MM.1S (cell line): ENCODE data around the gene PASK.

Experiments
- DNase-seq: peaks from one replicate; pipeline ENCODE4 v3.0.0-alpha.2; 2015
- H2AFZ ChIP-seq: fragments of 300-600 bp; sonication (generic); 2 replicates; pipeline ENCODE4 v1.6.0; 2016; ENCODE audit warnings: antibody characterized with exemption, low read length
- H3F3A ChIP-seq: fragments of 300-600 bp; sonication (generic); 2 replicates; pipeline ENCODE4 v1.6.1; 2016; ENCODE audit warnings: mild to moderate bottlenecking, antibody characterized with exemption, low read length, moderate library complexity, mixed read lengths; ENCODE audit not compliant: insufficient read depth
- H3K27ac ChIP-seq: fragments of 300-600 bp; sonication (generic); 2 replicates; pipeline ENCODE4 v1.5.1; 2016; ENCODE audit warnings: mild to moderate bottlenecking, low read length
- H3K27me3 ChIP-seq: fragments of 300-600 bp; sonication (generic); replicated peaks from 2 replicates; pipeline ENCODE4 v1.6.0; 2016; ENCODE audit warnings: low read length; ENCODE audit not compliant: insufficient read depth
- H3K36me3 ChIP-seq: fragments of 300-600 bp; sonication (generic); replicated peaks from 2 replicates; pipeline ENCODE4 v1.6.1; 2016; ENCODE audit warnings: mild to moderate bottlenecking, low read length, mixed read lengths; ENCODE audit not compliant: insufficient read depth
- H3K4me1 ChIP-seq: fragments of 300-600 bp; sonication (generic); 2 replicates; pipeline ENCODE4 v1.6.1; 2016; ENCODE audit warnings: low read length, mixed read lengths
- H3K4me2 ChIP-seq: fragments of 300-600 bp; sonication (generic); 2 replicates; pipeline ENCODE4 v1.6.0; 2016; ENCODE audit warnings: low read depth, low read length
- H3K4me3 ChIP-seq: fragments of 300-600 bp; sonication (generic); 2 replicates; pipeline ENCODE4 v1.5.1; 2016; ENCODE audit warnings: low read length, mixed read lengths
- H3K79me2 ChIP-seq: fragments of 300-600 bp; sonication (generic); 2 replicates; pipeline ENCODE4 v1.6.1; 2016; ENCODE audit warnings: mixed run types, low read length, mixed read lengths
- H3K9ac ChIP-seq: fragments of 300-600 bp; sonication (generic); 2 replicates; pipeline ENCODE4 v1.6.1; 2016; ENCODE audit warnings: low read length, mixed read lengths
- H3K9me2 ChIP-seq: fragments of 300-600 bp; sonication (generic); replicated peaks from 2 replicates; pipeline ENCODE4 v1.6.1; 2016; ENCODE audit warnings: mild to moderate bottlenecking, low read length, mixed read lengths; ENCODE audit not compliant: insufficient read depth
- H3K9me3 ChIP-seq: fragments of 300-600 bp; sonication (generic); replicated peaks from 2 replicates; pipeline ENCODE4 v1.6.1; 2016; ENCODE audit warnings: mild to moderate bottlenecking, low read length, mixed read lengths; ENCODE audit not compliant: insufficient read depth
- H4K20me1 ChIP-seq: fragments of 300-600 bp; sonication (generic); 2 replicates; pipeline ENCODE4 v1.6.1; 2016; ENCODE audit warnings: mild to moderate bottlenecking, low read length, moderate library complexity, mixed read lengths; ENCODE audit not compliant: insufficient read depth
- EZH2 ChIP-seq: fragments of 300-600 bp; sonication (generic); optimal IDR thresholded peaks from 2 replicates; pipeline ENCODE3; 2017; ENCODE audit warnings: low read depth, mild to moderate bottlenecking, antibody characterized with exemption, low read length, mixed read lengths
- EZH2phosphoT487 ChIP-seq: fragments of 300-600 bp; sonication (generic); IDR thresholded peaks from 2 replicates; pipeline ENCODE4 v1.6.1; 2018; ENCODE audit warnings: antibody characterized with exemption, low read length
- TF ChIP-seq, protein P1 (sequence below): fragments of 300-600 bp; sonication (generic); IDR thresholded peaks from 2 replicates; pipeline ENCODE4 v1.5.1; 2016; ENCODE audit warnings: antibody characterized with exemption, low read length, mixed read lengths

PASK gene

DNA sequence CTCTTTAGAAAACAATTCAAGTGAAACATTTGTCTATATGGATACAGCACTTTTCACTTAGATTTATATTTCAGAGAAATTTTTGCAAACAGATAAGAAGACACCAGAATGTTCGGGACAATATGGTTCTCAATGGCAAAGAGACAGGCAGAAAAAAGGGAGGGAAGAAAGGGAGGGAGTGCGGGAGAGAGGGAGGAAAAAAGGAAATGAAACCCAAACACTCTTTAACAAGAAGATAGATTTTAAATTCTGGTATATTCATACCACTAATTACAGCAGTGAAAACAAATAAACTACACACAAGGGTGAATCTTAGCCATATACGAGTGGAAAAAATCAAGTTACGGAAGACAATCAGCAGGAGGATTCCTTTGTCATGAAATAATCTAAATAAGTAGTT, 3.0 kb downstream of the PASK start:
- Histone ChIP-seq H3K9ac (no peak overlapping the region), H3K36me3 (no peaks in the 10 kb centered on the region), H3F3A (0 out of 2 replicates have a peak, but pooled peaks cover 4% of the 10 kb centered on the region), H3K4me2 (no peak overlapping the region), H3K79me2 (peaks cover 17% of the 10 kb centered on the region), H3K4me3 (no peak overlapping the region), H2AFZ (no peak overlapping the region), H3K4me1 (peaks cover 11% of the 10 kb centered on the region), H3K27me3 (no peaks in the 10 kb centered on the region), H4K20me1 (no peaks in the 10 kb centered on the region), H3K27ac (no peak overlapping the region), H3K9me2 (no peaks in the 10 kb centered on the region), H3K9me3 (no peaks in the 10 kb centered on the region)
- DNase-seq = no peak
- TF ChIP-seq, protein P1, sequence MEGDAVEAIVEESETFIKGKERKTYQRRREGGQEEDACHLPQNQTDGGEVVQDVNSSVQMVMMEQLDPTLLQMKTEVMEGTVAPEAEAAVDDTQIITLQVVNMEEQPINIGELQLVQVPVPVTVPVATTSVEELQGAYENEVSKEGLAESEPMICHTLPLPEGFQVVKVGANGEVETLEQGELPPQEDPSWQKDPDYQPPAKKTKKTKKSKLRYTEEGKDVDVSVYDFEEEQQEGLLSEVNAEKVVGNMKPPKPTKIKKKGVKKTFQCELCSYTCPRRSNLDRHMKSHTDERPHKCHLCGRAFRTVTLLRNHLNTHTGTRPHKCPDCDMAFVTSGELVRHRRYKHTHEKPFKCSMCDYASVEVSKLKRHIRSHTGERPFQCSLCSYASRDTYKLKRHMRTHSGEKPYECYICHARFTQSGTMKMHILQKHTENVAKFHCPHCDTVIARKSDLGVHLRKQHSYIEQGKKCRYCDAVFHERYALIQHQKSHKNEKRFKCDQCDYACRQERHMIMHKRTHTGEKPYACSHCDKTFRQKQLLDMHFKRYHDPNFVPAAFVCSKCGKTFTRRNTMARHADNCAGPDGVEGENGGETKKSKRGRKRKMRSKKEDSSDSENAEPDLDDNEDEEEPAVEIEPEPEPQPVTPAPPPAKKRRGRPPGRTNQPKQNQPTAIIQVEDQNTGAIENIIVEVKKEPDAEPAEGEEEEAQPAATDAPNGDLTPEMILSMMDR = no peak
- no peak for TF ChIP-seq EZH2phosphoT487
- no peak for TF ChIP-seq EZH2

DNA sequence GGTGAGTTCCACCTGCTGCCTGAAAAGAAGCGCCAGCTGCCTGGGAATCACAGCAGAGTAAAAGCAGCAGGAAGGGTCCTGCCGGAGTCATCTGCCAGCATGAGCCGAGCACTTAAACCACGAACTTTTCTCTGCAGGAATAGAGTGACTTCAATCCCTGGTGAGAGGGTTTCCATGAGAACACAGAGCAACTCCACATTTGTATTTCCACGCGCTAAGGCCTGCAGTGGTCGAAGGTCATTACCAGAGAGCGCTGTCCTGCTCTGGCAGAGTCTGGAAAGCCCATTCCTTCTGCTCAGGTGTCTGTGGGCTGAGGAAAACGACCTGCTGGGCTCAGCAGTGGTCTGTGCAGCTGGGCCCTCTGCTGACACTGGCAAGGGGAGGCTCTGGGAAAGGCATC, 6.7 kb downstream of the PASK start:
- Histone ChIP-seq H2AFZ (no peak overlapping the region), H3K9me2 (no peaks in the 10 kb centered on the region), H3K79me2 (peaks cover under 1% of the 10 kb centered on the region; the same call in 1 of the 2 replicates), H3K4me3 (no peak overlapping the region), H3K4me1 (no peaks in the 10 kb centered on the region), H4K20me1 (no peaks in the 10 kb centered on the region), H3K27ac (no peak overlapping the region), H3K9ac (no peak overlapping the region), H3K27me3 (no peaks in the 10 kb centered on the region), H3K4me2 (no peak overlapping the region), H3F3A (no peaks in the 10 kb centered on the region), H3K36me3 (no peaks in the 10 kb centered on the region), H3K9me3 (no peaks in the 10 kb centered on the region)
- no peak for TF ChIP-seq EZH2phosphoT487
- TF ChIP-seq, protein P1 = no peak
- no peak for TF ChIP-seq EZH2
- no peak for DNase-seq

DNA sequence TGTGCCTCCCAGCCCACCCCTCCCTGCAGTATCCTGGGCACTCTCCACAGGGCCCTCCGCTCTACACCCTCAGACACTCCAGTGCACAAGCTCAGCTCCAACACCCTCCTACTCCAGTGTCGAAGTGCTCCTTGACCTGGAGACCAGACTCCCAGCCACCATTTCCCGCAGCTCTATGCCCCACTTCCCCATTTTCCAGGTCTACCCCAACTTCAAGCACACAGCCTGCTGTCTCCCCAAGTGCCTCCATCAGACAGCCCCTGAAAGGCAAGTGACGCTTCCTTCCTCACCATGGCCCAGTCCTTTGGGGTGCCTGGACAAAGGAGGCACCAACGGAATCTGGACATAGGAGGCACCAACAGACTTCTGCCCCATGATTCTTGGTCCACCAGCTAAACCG, 7.2 kb downstream of the PASK start:
- H3K27ac ChIP-seq = no peak overlapping the region
- no peaks in the 10 kb centered on the region for H3K9me3 ChIP-seq
- no peaks in the 10 kb centered on the region for H3F3A ChIP-seq
- no peak for DNase-seq
- H3K4me2 ChIP-seq = no peak overlapping the region
- H3K9ac ChIP-seq = no peak overlapping the region
- H3K79me2 ChIP-seq = no peaks in the 10 kb centered on the region
- H3K4me3 ChIP-seq = no peak overlapping the region
- TF ChIP-seq, protein P1 = no peak
- TF ChIP-seq EZH2phosphoT487 (no peak), EZH2 (no peak)
- no peaks in the 10 kb centered on the region for H3K4me1 ChIP-seq
- no peaks in the 10 kb centered on the region for H3K27me3 ChIP-seq
- H3K36me3 ChIP-seq = no peaks in the 10 kb centered on the region
- H4K20me1 ChIP-seq = no peaks in the 10 kb centered on the region
- H2AFZ ChIP-seq = no peak overlapping the region
- H3K9me2 ChIP-seq = no peaks in the 10 kb centered on the region
